ENCODE measurements around the gene ADTRP. TPM values are rescaled to one million over a fixed set of nuclear protein-coding genes. Genes with fewer than 3 reads are reported as not detected.

Gene ADTRP
- total and polyA plus RNA-seq, 2 donors (not counting 1 experiment from before 2014, with no cell fraction given): 0.23 to 1.7 TPM

DNA sequence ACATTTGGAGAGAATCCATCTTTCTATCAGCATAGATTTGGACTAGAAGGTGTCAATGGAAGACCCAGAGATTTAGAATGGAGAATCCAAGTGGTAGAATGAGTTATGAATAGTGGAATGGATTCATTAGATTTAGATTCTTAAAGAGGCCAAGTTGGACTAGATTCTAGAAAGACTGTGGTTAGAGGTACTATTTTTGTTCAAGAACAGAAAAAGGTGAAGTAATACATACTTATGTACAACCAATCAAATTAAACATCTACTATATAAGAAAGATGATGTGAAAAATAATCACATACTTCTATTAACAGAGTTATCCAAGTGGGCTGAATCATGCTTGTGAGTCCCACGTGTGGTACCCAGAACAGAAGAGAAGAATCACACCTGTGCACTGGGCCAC, 33.8 kb upstream of the ADTRP start:
- no peak overlapping the region for H3K4me2 ChIP-seq (ENCODE audit: extremely low read depth, insufficient read depth, low read length)

DNA sequence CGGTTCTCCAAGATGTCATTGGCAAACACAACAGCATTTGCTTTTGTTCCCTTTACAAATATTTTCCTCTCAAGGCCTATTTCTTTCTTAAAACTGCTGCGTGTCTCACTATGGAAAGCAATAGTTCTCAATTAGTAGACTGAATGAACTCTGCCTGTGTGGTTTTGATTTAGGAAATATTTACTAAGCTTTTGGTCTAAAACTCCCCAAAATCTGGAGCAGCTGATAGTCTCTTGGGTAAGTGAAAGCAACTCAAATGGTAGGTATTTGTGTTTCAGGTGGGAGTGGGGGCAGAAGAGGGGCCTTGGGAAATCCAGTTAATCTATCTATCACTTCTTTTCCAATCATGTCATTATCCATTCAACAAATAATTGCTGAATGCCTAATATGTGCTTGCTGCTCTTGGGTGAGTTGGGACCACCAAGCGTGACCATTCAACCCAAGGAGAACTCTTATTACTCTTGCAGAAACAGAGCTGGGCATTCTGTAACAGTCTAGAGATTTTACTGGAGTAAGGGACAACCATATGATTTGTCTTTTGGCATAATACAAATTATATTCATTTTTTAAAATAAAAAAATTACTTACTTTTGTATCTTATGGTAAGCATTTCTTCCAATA, 33.2 kb upstream of the ADTRP start:
- Histone ChIP-seq H2AFZ (ENCODE audit: low read length) (no peak overlapping the region), H3K36me3 (ENCODE audit: control insufficient read depth, insufficient read depth, low read length) (no peaks in the 10 kb centered on the region), H3K4me1 (ENCODE audit: control insufficient read depth, extremely low read depth, insufficient read depth, low read length) (no peaks in the 10 kb centered on the region), H3K4me2 (ENCODE audit: extremely low read depth, insufficient read depth, low read length) (no peak overlapping the region), H4K20me1 (ENCODE audit: control insufficient read depth, extremely low read depth, insufficient read depth, low read length) (no peaks in the 10 kb centered on the region), H3K9me3 (ENCODE audit: control insufficient read depth, insufficient read depth, low read depth, low read length) (no peaks in the 10 kb centered on the region), H3K27ac (ENCODE audit: insufficient read depth, low read length) (no peak overlapping the region), H3K27me3 (ENCODE audit: control insufficient read depth, insufficient read depth, low read length) (no peaks in the 10 kb centered on the region), H3K79me2 (ENCODE audit: control insufficient read depth, insufficient read depth, low read length) (no peaks in the 10 kb centered on the region), H3K4me3 (replicated peaks in 1 of 4; ENCODE audit: control extremely low read depth in 1 of 4, insufficient read depth in 1 of 4, low read depth in 3 of 4, low read length in 4 of 4) (no peak overlapping the region), H3K9ac (ENCODE audit: insufficient read depth, low read length) (no peak overlapping the region)
- TF ChIP-seq, protein P1, sequence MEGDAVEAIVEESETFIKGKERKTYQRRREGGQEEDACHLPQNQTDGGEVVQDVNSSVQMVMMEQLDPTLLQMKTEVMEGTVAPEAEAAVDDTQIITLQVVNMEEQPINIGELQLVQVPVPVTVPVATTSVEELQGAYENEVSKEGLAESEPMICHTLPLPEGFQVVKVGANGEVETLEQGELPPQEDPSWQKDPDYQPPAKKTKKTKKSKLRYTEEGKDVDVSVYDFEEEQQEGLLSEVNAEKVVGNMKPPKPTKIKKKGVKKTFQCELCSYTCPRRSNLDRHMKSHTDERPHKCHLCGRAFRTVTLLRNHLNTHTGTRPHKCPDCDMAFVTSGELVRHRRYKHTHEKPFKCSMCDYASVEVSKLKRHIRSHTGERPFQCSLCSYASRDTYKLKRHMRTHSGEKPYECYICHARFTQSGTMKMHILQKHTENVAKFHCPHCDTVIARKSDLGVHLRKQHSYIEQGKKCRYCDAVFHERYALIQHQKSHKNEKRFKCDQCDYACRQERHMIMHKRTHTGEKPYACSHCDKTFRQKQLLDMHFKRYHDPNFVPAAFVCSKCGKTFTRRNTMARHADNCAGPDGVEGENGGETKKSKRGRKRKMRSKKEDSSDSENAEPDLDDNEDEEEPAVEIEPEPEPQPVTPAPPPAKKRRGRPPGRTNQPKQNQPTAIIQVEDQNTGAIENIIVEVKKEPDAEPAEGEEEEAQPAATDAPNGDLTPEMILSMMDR (conservative IDR thresholded peaks at IDR 0.05 in 1 of 2, IDR thresholded peaks at IDR 0.05 in 1 of 2; ENCODE audit: low read depth in 1 of 2, low read length in 2 of 2): no peak
- no peak for TF ChIP-seq EZH2 (IDR thresholded peaks at IDR 0.05; ENCODE audit: low read length, missing control alignments)
- no peak for DNase-seq (ENCODE audit: low read depth in 2 of 2)

More for the DNA sequence above, 33.8 kb upstream of the ADTRP start:
- Histone ChIP-seq H3K9me3 (ENCODE audit: control insufficient read depth, insufficient read depth, low read depth, low read length) (no peaks in the 10 kb centered on the region), H3K27ac (ENCODE audit: insufficient read depth, low read length) (no peak overlapping the region), H3K4me1 (ENCODE audit: control insufficient read depth, extremely low read depth, insufficient read depth, low read length) (no peaks in the 10 kb centered on the region), H2AFZ (ENCODE audit: low read length) (no peak overlapping the region), H4K20me1 (ENCODE audit: control insufficient read depth, extremely low read depth, insufficient read depth, low read length) (no peaks in the 10 kb centered on the region), H3K9ac (ENCODE audit: insufficient read depth, low read length) (no peak overlapping the region), H3K36me3 (ENCODE audit: control insufficient read depth, insufficient read depth, low read length) (no peaks in the 10 kb centered on the region), H3K79me2 (ENCODE audit: control insufficient read depth, insufficient read depth, low read length) (no peaks in the 10 kb centered on the region), H3K27me3 (ENCODE audit: control insufficient read depth, insufficient read depth, low read length) (no peaks in the 10 kb centered on the region), H3K4me3 (replicated peaks in 1 of 4; ENCODE audit: control extremely low read depth in 1 of 4, insufficient read depth in 1 of 4, low read depth in 3 of 4, low read length in 4 of 4) (no peak overlapping the region)
- no peak for DNase-seq (ENCODE audit: low read depth in 2 of 2)
- TF ChIP-seq, protein P1 (conservative IDR thresholded peaks at IDR 0.05 in 1 of 2, IDR thresholded peaks at IDR 0.05 in 1 of 2; ENCODE audit: low read depth in 1 of 2, low read length in 2 of 2): no peak
- TF ChIP-seq EZH2 (IDR thresholded peaks at IDR 0.05; ENCODE audit: low read length, missing control alignments): no peak

DNA sequence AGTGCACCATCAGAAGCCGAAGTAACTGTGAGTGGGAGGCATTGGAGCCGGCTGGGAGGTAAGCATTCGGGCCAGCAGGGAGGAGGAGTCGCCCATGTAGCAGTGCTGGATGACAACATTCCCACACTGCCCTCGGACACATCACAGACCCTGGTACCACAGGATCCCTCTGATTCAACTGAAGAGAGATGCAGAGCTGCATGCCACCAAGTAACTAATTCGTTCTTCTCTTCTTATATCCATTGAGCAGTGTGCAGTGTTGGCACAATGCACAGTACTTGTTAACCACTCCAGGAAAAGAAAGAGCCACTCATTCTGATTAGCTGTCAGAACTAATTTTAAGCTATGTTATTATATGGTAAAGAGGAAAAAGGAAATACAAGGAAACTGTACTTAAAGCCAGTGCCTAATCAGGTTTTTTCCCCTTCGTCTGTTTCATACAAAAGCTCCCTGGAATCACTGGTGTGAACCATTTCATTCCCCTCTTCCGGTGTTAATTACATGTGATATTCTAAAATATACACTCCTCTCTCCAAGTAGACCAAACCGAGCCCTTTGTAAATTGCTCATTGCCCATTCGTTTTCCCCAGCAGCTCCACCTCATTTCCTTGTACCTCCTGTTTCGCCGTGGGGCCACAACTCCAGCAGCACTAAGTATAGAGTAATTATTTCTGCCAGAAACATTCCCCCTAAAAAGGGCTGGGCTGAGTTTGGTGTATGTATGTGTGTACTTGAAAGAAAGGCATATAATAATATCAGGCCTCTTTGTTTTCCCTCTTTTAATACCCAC, 32.4 kb upstream of the ADTRP start:
- Histone ChIP-seq H3K79me2 (ENCODE audit: control insufficient read depth, insufficient read depth, low read length) (no peaks in the 10 kb centered on the region), H3K4me2 (ENCODE audit: extremely low read depth, insufficient read depth, low read length) (no peak overlapping the region), H3K27me3 (ENCODE audit: control insufficient read depth, insufficient read depth, low read length) (no peaks in the 10 kb centered on the region), H3K36me3 (ENCODE audit: control insufficient read depth, insufficient read depth, low read length) (no peaks in the 10 kb centered on the region), H3K4me1 (ENCODE audit: control insufficient read depth, extremely low read depth, insufficient read depth, low read length) (no peaks in the 10 kb centered on the region), H4K20me1 (ENCODE audit: control insufficient read depth, extremely low read depth, insufficient read depth, low read length) (no peaks in the 10 kb centered on the region), H3K9me3 (ENCODE audit: control insufficient read depth, insufficient read depth, low read depth, low read length) (no peaks in the 10 kb centered on the region), H3K9ac (ENCODE audit: insufficient read depth, low read length) (no peak overlapping the region), H3K4me3 (replicated peaks in 1 of 4; ENCODE audit: control extremely low read depth in 1 of 4, insufficient read depth in 1 of 4, low read depth in 3 of 4, low read length in 4 of 4) (no peak overlapping the region), H3K27ac (ENCODE audit: insufficient read depth, low read length) (no peak overlapping the region), H2AFZ (ENCODE audit: low read length) (peak overlapping the region; percentile 4)
- TF ChIP-seq, protein P1 (conservative IDR thresholded peaks at IDR 0.05 in 1 of 2, IDR thresholded peaks at IDR 0.05 in 1 of 2; ENCODE audit: low read depth in 1 of 2, low read length in 2 of 2): no peak
- TF ChIP-seq EZH2 (IDR thresholded peaks at IDR 0.05; ENCODE audit: low read length, missing control alignments): no peak
- DNase-seq (ENCODE audit: low read depth in 2 of 2): peak in 1 of 2 donors; percentile 59
